GM21825 (cell line): ENCODE results near the gene CYP1A2.

Source experiments
- ATAC-seq: cut with Tn5 transposase; IDR thresholded peaks from one replicate; pipeline ENCODE4 v1.9.1; 2021; ENCODE audit warnings: mild to moderate bottlenecking, moderate library complexity; ENCODE audit not compliant: unreplicated experiment

The CYP1A2 gene

GRCh38 chr15:74802862-74803447, 54.3 kb downstream of the CYP1A2 start:
- no peak for ATAC-seq

DNA sequence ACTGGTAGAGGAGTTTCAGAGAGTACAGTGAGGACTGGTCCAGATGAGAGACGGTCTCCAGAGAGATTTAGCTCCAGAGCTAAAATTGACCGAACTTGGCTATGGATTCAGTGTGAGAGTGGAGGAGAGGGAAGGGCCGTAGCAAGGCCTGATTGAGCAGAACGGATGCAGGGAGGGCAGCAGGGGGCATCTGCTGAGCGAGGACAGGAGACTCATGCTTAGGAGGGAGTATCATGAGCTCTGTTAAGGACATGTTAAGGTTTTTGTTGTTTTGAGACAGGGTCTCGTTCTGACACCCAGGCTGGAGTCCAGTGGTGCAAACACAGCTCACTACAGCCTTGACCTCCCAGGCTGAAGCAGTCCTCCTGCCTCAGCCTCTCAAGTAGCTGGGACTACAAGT, 56.3 kb downstream of the CYP1A2 start:
- ATAC-seq, result no peak
